ENCODE results near the gene AHNAK. TPM values are rescaled to one million over a fixed set of nuclear protein-coding genes. Genes with fewer than 3 reads are reported as not detected.

The AHNAK gene
- total and polyA plus RNA-seq, 2 donors, result 35.8 to 40.1 TPM

GRCh38 chr11:62497132-62497801 lies 49.3 kb downstream of the AHNAK start:
- no peak overlapping the region for H3K4me3 ChIP-seq (ENCODE audit: low read length in 2 of 2)
- WGBS, result 87% methylated on average over 7 of the region's 7 CpGs
- H3K27me3 ChIP-seq (ENCODE audit: control insufficient read depth in 2 of 2, insufficient read depth in 1 of 2, low read length in 1 of 2), result peaks cover 0 to 9% of the 10 kb centered on the region in 2 donors
- H3K27ac ChIP-seq (ENCODE audit: low read depth in 1 of 2, low read length in 1 of 2), result no peak overlapping the region
- no peaks in the 10 kb centered on the region for H3K4me1 ChIP-seq (ENCODE audit: control insufficient read depth in 2 of 2, insufficient read depth in 2 of 2, low read length in 2 of 2)
- H3K36me3 ChIP-seq (ENCODE audit: control insufficient read depth in 2 of 2, insufficient read depth in 2 of 2, low read length in 1 of 2), result no peaks in the 10 kb centered on the region
- H3K9me3 ChIP-seq (ENCODE audit: control insufficient read depth in 2 of 2, insufficient read depth in 1 of 2, low read length in 1 of 2), result no peaks in the 10 kb centered on the region
- DNase-seq (ENCODE audit: low read depth in 6 of 9, low spot score in 9 of 9), result no peak

GRCh38 chr11:62496676-62497075 lies 49.9 kb downstream of the AHNAK start:
- WGBS, result 99% methylated on average over 6 of the region's 6 CpGs
- H3K4me1 ChIP-seq (ENCODE audit: control insufficient read depth in 2 of 2, insufficient read depth in 2 of 2, low read length in 2 of 2), result no peaks in the 10 kb centered on the region
- no peak for DNase-seq (ENCODE audit: low read depth in 6 of 9, low spot score in 9 of 9)
- H3K9me3 ChIP-seq (ENCODE audit: control insufficient read depth in 2 of 2, insufficient read depth in 1 of 2, low read length in 1 of 2), result no peaks in the 10 kb centered on the region
- H3K27me3 ChIP-seq (ENCODE audit: control insufficient read depth in 2 of 2, insufficient read depth in 1 of 2, low read length in 1 of 2), result peaks cover 0 to 4% of the 10 kb centered on the region in 2 donors
- H3K36me3 ChIP-seq (ENCODE audit: control insufficient read depth in 2 of 2, insufficient read depth in 2 of 2, low read length in 1 of 2), result no peaks in the 10 kb centered on the region
- no peak overlapping the region for H3K27ac ChIP-seq (ENCODE audit: low read depth in 1 of 2, low read length in 1 of 2)
- H3K4me3 ChIP-seq (ENCODE audit: low read length in 2 of 2), result no peak overlapping the region

GRCh38 chr11:62494246-62494645 lies 52.4 kb downstream of the AHNAK start:
- Histone ChIP-seq H3K4me1 (ENCODE audit: control insufficient read depth in 2 of 2, insufficient read depth in 2 of 2, low read length in 2 of 2) (no peaks in the 10 kb centered on the region), H3K4me3 (ENCODE audit: low read length in 2 of 2) (no peak overlapping the region), H3K9me3 (ENCODE audit: control insufficient read depth in 2 of 2, insufficient read depth in 1 of 2, low read length in 1 of 2) (no peaks in the 10 kb centered on the region), H3K36me3 (ENCODE audit: control insufficient read depth in 2 of 2, insufficient read depth in 2 of 2, low read length in 1 of 2) (no peaks in the 10 kb centered on the region), H3K27me3 (ENCODE audit: control insufficient read depth in 2 of 2, insufficient read depth in 1 of 2, low read length in 1 of 2) (no peaks in the 10 kb centered on the region), H3K27ac (ENCODE audit: low read depth in 1 of 2, low read length in 1 of 2) (no peak overlapping the region)
- WGBS, result 93% methylated on average over 4 of the region's 4 CpGs
- no peak for DNase-seq (ENCODE audit: low read depth in 6 of 9, low spot score in 9 of 9)

DNA sequence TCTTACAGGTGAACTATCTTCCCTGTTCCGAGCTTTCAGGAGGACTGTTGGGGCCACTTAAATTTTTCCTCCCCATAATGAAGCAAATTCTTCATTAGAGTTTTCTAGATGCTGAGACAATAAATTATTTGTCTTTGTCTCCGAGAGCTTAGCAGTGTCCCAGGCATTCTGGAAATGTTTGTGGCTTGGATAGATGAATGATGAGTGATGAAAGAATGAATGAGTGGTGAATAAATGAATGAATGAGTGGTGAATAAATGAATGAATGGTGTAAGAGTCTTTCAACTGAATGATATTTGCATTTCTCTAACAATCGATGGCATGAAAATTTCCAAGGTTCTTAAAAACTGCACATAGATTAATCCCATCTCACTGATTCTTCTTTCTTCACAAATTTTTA lies 52.8 kb downstream of the AHNAK start:
- 99% methylated on average over 3 of the region's 3 CpGs for WGBS

GRCh38 chr11:62492586-62492985 lies 54.0 kb downstream of the AHNAK start:
- 97% methylated on average over 4 of the region's 4 CpGs for WGBS
- Histone ChIP-seq H3K36me3 (ENCODE audit: control insufficient read depth in 2 of 2, insufficient read depth in 2 of 2, low read length in 1 of 2) (no peaks in the 10 kb centered on the region), H3K9me3 (ENCODE audit: control insufficient read depth in 2 of 2, insufficient read depth in 1 of 2, low read length in 1 of 2) (no peaks in the 10 kb centered on the region), H3K27ac (ENCODE audit: low read depth in 1 of 2, low read length in 1 of 2) (no peak overlapping the region), H3K27me3 (ENCODE audit: control insufficient read depth in 2 of 2, insufficient read depth in 1 of 2, low read length in 1 of 2) (no peaks in the 10 kb centered on the region), H3K4me1 (ENCODE audit: control insufficient read depth in 2 of 2, insufficient read depth in 2 of 2, low read length in 2 of 2) (no peaks in the 10 kb centered on the region), H3K4me3 (ENCODE audit: low read length in 2 of 2) (no peak overlapping the region)
- DNase-seq (ENCODE audit: low read depth in 6 of 9, low spot score in 9 of 9), result no peak

More for the DNA sequence above, 52.8 kb downstream of the AHNAK start:
- no peak for DNase-seq (ENCODE audit: low read depth in 6 of 9, low spot score in 9 of 9)
- Histone ChIP-seq H3K9me3 (ENCODE audit: control insufficient read depth in 2 of 2, insufficient read depth in 1 of 2, low read length in 1 of 2) (no peaks in the 10 kb centered on the region), H3K27me3 (ENCODE audit: control insufficient read depth in 2 of 2, insufficient read depth in 1 of 2, low read length in 1 of 2) (no peaks in the 10 kb centered on the region), H3K27ac (ENCODE audit: low read depth in 1 of 2, low read length in 1 of 2) (no peak overlapping the region), H3K4me1 (ENCODE audit: control insufficient read depth in 2 of 2, insufficient read depth in 2 of 2, low read length in 2 of 2) (no peaks in the 10 kb centered on the region), H3K4me3 (ENCODE audit: low read length in 2 of 2) (no peak overlapping the region), H3K36me3 (ENCODE audit: control insufficient read depth in 2 of 2, insufficient read depth in 2 of 2, low read length in 1 of 2) (no peaks in the 10 kb centered on the region)

DNA sequence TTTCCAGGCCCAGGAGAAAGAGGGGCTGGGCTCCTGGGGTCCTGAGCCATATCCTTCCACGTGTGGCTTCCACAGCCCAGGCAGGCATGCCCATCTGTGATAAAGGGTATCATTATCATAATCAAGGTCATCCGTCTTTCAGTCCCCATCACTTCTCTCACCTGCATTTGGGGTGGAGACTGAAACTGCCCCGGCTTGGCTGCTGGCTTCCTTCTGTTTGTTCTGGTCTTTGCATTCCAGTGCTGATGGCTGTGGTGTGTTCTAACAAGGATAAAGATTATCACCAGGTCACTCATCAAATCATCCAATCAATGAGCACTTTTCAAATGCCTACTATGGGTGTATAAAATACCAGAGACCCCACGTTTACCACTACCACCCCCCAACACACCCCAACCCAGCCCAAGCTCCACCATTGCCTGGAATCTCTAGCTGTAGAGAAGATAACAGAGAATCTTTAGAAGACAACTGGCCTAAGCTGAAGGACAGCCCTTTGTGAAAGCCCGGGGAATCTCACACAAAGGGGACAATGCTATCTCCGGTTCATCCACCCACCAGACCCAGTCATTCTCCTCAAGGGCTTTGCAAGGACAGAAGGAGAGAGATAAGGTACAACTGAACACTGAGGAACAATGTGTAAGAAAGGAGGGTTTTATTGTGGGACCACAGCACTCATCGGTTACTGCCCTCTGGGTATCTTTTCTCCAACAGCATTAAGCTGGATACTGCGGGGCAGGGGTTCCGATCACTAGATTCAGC lies 54.9 kb downstream of the AHNAK start:
- WGBS, result 94% methylated on average over 9 of the region's 9 CpGs
- Histone ChIP-seq H3K4me1 (ENCODE audit: control insufficient read depth in 2 of 2, insufficient read depth in 2 of 2, low read length in 2 of 2) (no peaks in the 10 kb centered on the region), H3K27ac (ENCODE audit: low read depth in 1 of 2, low read length in 1 of 2) (no peak overlapping the region), H3K36me3 (ENCODE audit: control insufficient read depth in 2 of 2, insufficient read depth in 2 of 2, low read length in 1 of 2) (no peaks in the 10 kb centered on the region), H3K9me3 (ENCODE audit: control insufficient read depth in 2 of 2, insufficient read depth in 1 of 2, low read length in 1 of 2) (no peaks in the 10 kb centered on the region), H3K4me3 (ENCODE audit: low read length in 2 of 2) (no peak overlapping the region), H3K27me3 (ENCODE audit: control insufficient read depth in 2 of 2, insufficient read depth in 1 of 2, low read length in 1 of 2) (no peaks in the 10 kb centered on the region)
- DNase-seq (ENCODE audit: low read depth in 6 of 9, low spot score in 9 of 9), result no peak

- no peak overlapping the region for H3K4me3 ChIP-seq (ENCODE audit: low read length in 2 of 2)
- no peaks in the 10 kb centered on the region for H3K36me3 ChIP-seq (ENCODE audit: control insufficient read depth in 2 of 2, insufficient read depth in 2 of 2, low read length in 1 of 2)
- H3K4me1 ChIP-seq (ENCODE audit: control insufficient read depth in 2 of 2, insufficient read depth in 2 of 2, low read length in 2 of 2), result no peaks in the 10 kb centered on the region
- 98% methylated on average over 4 of the region's 4 CpGs for WGBS
- no peak for DNase-seq (ENCODE audit: low read depth in 6 of 9, low spot score in 9 of 9)
- no peaks in the 10 kb centered on the region for H3K27me3 ChIP-seq (ENCODE audit: control insufficient read depth in 2 of 2, insufficient read depth in 1 of 2, low read length in 1 of 2)
- no peak overlapping the region for H3K27ac ChIP-seq (ENCODE audit: low read depth in 1 of 2, low read length in 1 of 2)
- no peaks in the 10 kb centered on the region for H3K9me3 ChIP-seq (ENCODE audit: control insufficient read depth in 2 of 2, insufficient read depth in 1 of 2, low read length in 1 of 2)
Observed at GRCh38 chr11:62489204-62489603, 57.4 kb downstream of the AHNAK start.

- Histone ChIP-seq H3K4me3 (ENCODE audit: low read length in 2 of 2) (no peak overlapping the region), H3K9me3 (ENCODE audit: control insufficient read depth in 2 of 2, insufficient read depth in 1 of 2, low read length in 1 of 2) (no peaks in the 10 kb centered on the region), H3K4me1 (ENCODE audit: control insufficient read depth in 2 of 2, insufficient read depth in 2 of 2, low read length in 2 of 2) (no peaks in the 10 kb centered on the region), H3K27ac (ENCODE audit: low read depth in 1 of 2, low read length in 1 of 2) (no peak overlapping the region), H3K36me3 (ENCODE audit: control insufficient read depth in 2 of 2, insufficient read depth in 2 of 2, low read length in 1 of 2) (no peaks in the 10 kb centered on the region), H3K27me3 (ENCODE audit: control insufficient read depth in 2 of 2, insufficient read depth in 1 of 2, low read length in 1 of 2) (no peaks in the 10 kb centered on the region)
- 54% methylated on average over 19 of the region's 19 CpGs for WGBS
- DNase-seq (ENCODE audit: low read depth in 6 of 9, low spot score in 9 of 9), result no peak
Observed at GRCh38 chr11:62487738-62488551, 58.7 kb downstream of the AHNAK start.

GRCh38 chr11:62487136-62487535 lies 59.5 kb downstream of the AHNAK start:
- Histone ChIP-seq H3K27me3 (ENCODE audit: control insufficient read depth in 2 of 2, insufficient read depth in 1 of 2, low read length in 1 of 2) (no peaks in the 10 kb centered on the region), H3K27ac (ENCODE audit: low read depth in 1 of 2, low read length in 1 of 2) (no peak overlapping the region), H3K4me1 (ENCODE audit: control insufficient read depth in 2 of 2, insufficient read depth in 2 of 2, low read length in 2 of 2) (no peaks in the 10 kb centered on the region), H3K36me3 (ENCODE audit: control insufficient read depth in 2 of 2, insufficient read depth in 2 of 2, low read length in 1 of 2) (no peaks in the 10 kb centered on the region), H3K9me3 (ENCODE audit: control insufficient read depth in 2 of 2, insufficient read depth in 1 of 2, low read length in 1 of 2) (no peaks in the 10 kb centered on the region), H3K4me3 (ENCODE audit: low read length in 2 of 2) (no peak overlapping the region)
- DNase-seq (ENCODE audit: low read depth in 6 of 9, low spot score in 9 of 9), result no peak
- WGBS, result 91% methylated on average over 8 of the region's 8 CpGs
